D341Med (cell line): ENCODE results near the gene CACNA1C.

Experiments
- DNase-seq: peaks from one replicate; pipeline ENCODE4 v3.0.0; 2012; ENCODE audit warnings: low spot score

The CACNA1C gene

GRCh38 chr12:2415568-2415944 lies 362.8 kb downstream of the CACNA1C start:
- DNase-seq, result no peak

- no peak for DNase-seq
Observed at GRCh38 chr12:2416158-2416557, 363.4 kb downstream of the CACNA1C start.

- no peak for DNase-seq
Observed at GRCh38 chr12:2417481-2418160, 364.8 kb downstream of the CACNA1C start.

GRCh38 chr12:2418579-2418978 lies 365.8 kb downstream of the CACNA1C start:
- no peak for DNase-seq

GRCh38 chr12:2422591-2422990 lies 369.8 kb downstream of the CACNA1C start:
- DNase-seq, result no peak

GRCh38 chr12:2429032-2429431 lies 376.2 kb downstream of the CACNA1C start:
- no peak for DNase-seq

GRCh38 chr12:2431810-2432209 lies 379.0 kb downstream of the CACNA1C start:
- no peak for DNase-seq

- no peak for DNase-seq
Observed at GRCh38 chr12:2432856-2433255, 380.1 kb downstream of the CACNA1C start.

GRCh38 chr12:2435511-2435910 lies 382.7 kb downstream of the CACNA1C start:
- no peak for DNase-seq

- no peak for DNase-seq
Observed at GRCh38 chr12:2439332-2440100, 386.7 kb downstream of the CACNA1C start.

- no peak for DNase-seq
Observed at GRCh38 chr12:2443776-2444175, 391.0 kb downstream of the CACNA1C start.

- no peak for DNase-seq
Observed at GRCh38 chr12:2445968-2446367, 393.2 kb downstream of the CACNA1C start.

GRCh38 chr12:2447861-2448260 lies 395.1 kb downstream of the CACNA1C start:
- DNase-seq, result no peak

GRCh38 chr12:2449586-2449985 lies 396.8 kb downstream of the CACNA1C start:
- DNase-seq, result no peak

GRCh38 chr12:2450553-2450952 lies 397.8 kb downstream of the CACNA1C start:
- DNase-seq, result no peak

- no peak for DNase-seq
Observed at GRCh38 chr12:2451025-2451424, 398.2 kb downstream of the CACNA1C start.

GRCh38 chr12:2451497-2451896 lies 398.7 kb downstream of the CACNA1C start:
- no peak for DNase-seq

- no peak for DNase-seq
Observed at GRCh38 chr12:2453076-2453760, 400.4 kb downstream of the CACNA1C start.

- DNase-seq, result no peak
Observed at GRCh38 chr12:2453761-2454090, 400.9 kb downstream of the CACNA1C start.

- DNase-seq, result no peak
Observed at GRCh38 chr12:2454601-2455177, 401.9 kb downstream of the CACNA1C start.

GRCh38 chr12:2455410-2455809 lies 402.6 kb downstream of the CACNA1C start:
- DNase-seq, result no peak

- DNase-seq, result no peak
Observed at GRCh38 chr12:2456122-2456812, 403.5 kb downstream of the CACNA1C start.
